CD4-positive, alpha-beta T cell treated with Interleukin-4 for 1 hour (primary cell): ENCODE measurements around the gene SLC66A2.

Source experiments
- DNase-seq, 2 donors: peaks; one replicate each; pipeline ENCODE4 v3.0.0-alpha.2; 2020 to 2022

The SLC66A2 gene

GRCh38 chr18:79935499-79935898 is 16.0 kb downstream of the SLC66A2 start:
- DNase-seq = peak in 1 of 2 donors; percentile 4

- DNase-seq = no peak
Observed at GRCh38 chr18:79935098-79935480, 16.4 kb downstream of the SLC66A2 start.

- no peak for DNase-seq
Observed at GRCh38 chr18:79934311-79935097, 16.9 kb downstream of the SLC66A2 start.

GRCh38 chr18:79933765-79934164 is 17.7 kb downstream of the SLC66A2 start:
- peak in 1 of 2 donors; percentile 8 for DNase-seq

- DNase-seq = no peak
Observed at GRCh38 chr18:79932907-79933306, 18.5 kb downstream of the SLC66A2 start.

GRCh38 chr18:79931475-79931874 is 20.0 kb downstream of the SLC66A2 start:
- DNase-seq = no peak

- no peak for DNase-seq
Observed at GRCh38 chr18:79930020-79930642, 21.3 kb downstream of the SLC66A2 start.

- peak in 1 of 2 donors; percentile 8 for DNase-seq
Observed at GRCh38 chr18:79928563-79928960, 22.9 kb downstream of the SLC66A2 start.

- peak in 1 of 2 donors; percentile 9 for DNase-seq
Observed at GRCh38 chr18:79927607-79928562, 23.6 kb downstream of the SLC66A2 start.

GRCh38 chr18:79926715-79927606 is 24.5 kb downstream of the SLC66A2 start:
- DNase-seq = no peak

GRCh38 chr18:79926306-79926705 is 25.1 kb downstream of the SLC66A2 start:
- DNase-seq = peak in 1 of 2 donors; percentile 7

GRCh38 chr18:79924814-79925731 is 26.4 kb downstream of the SLC66A2 start:
- DNase-seq = peak in 1 of 2 donors; percentile 4

- peak in 1 of 2 donors; percentile 10 for DNase-seq
Observed at GRCh38 chr18:79923896-79924585, 27.4 kb downstream of the SLC66A2 start.

- DNase-seq = peak in 1 of 2 donors; percentile 9
Observed at GRCh38 chr18:79922971-79923411, 28.5 kb downstream of the SLC66A2 start.

- DNase-seq = peak in 1 of 2 donors; percentile 14
Observed at GRCh38 chr18:79921984-79922965, 29.2 kb downstream of the SLC66A2 start.

- DNase-seq = peak in 1 of 2 donors; percentile 11
Observed at GRCh38 chr18:79919089-79919488, 32.4 kb downstream of the SLC66A2 start.

GRCh38 chr18:79918615-79919011 is 32.8 kb downstream of the SLC66A2 start:
- peak in 1 of 2 donors; percentile 7 for DNase-seq

GRCh38 chr18:79917853-79918614 is 33.4 kb downstream of the SLC66A2 start:
- DNase-seq = peak in 1 of 2 donors; percentile 9
